ENCODE measurements around the gene SNRPD3. TPM values are rescaled to one million over a fixed set of nuclear protein-coding genes. Genes with fewer than 3 reads are reported as not detected.

The SNRPD3 gene
- total RNA-seq, 1 donor from 2014 or later: 103 TPM

DNA sequence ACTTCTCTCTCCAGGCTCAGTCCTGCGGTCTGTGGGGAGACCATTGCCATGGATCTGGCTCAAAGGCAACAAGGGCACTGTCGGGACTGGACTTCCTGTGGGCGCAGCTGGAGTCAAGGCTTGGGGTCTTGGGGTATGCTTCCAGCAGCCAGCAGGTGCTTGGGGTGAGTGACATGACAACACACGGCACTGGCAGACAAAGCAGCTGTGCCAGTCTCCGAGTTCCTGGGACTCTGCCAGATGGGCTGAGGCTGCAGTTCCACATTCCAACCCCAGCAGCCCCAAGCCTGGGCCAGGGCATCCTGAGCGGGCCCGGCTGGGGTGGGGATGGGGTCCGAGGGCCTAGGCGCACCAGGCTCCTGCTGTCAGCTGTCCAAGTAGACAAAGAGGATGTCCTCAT lies 13.2 kb upstream of the SNRPD3 start:
- no peak overlapping the region for H3K27ac Mint-ChIP-seq (ENCODE audit: unreplicated experiment)
- TF ChIP-seq, protein P1, sequence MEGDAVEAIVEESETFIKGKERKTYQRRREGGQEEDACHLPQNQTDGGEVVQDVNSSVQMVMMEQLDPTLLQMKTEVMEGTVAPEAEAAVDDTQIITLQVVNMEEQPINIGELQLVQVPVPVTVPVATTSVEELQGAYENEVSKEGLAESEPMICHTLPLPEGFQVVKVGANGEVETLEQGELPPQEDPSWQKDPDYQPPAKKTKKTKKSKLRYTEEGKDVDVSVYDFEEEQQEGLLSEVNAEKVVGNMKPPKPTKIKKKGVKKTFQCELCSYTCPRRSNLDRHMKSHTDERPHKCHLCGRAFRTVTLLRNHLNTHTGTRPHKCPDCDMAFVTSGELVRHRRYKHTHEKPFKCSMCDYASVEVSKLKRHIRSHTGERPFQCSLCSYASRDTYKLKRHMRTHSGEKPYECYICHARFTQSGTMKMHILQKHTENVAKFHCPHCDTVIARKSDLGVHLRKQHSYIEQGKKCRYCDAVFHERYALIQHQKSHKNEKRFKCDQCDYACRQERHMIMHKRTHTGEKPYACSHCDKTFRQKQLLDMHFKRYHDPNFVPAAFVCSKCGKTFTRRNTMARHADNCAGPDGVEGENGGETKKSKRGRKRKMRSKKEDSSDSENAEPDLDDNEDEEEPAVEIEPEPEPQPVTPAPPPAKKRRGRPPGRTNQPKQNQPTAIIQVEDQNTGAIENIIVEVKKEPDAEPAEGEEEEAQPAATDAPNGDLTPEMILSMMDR (IDR thresholded peaks at IDR 0.05; ENCODE audit: unreplicated experiment): no peak
- H3K9me3 Mint-ChIP-seq (ENCODE audit: unreplicated experiment): no peaks in the 10 kb centered on the region
- peaks cover 2% of the 10 kb centered on the region for H3K27me3 Mint-ChIP-seq (ENCODE audit: unreplicated experiment)
- no peaks in the 10 kb centered on the region for H3K4me1 Mint-ChIP-seq (ENCODE audit: unreplicated experiment)
- DNase-seq (ENCODE audit: low spot score): no peak
- peaks cover 40% of the 10 kb centered on the region for H3K36me3 Mint-ChIP-seq (ENCODE audit: low read depth, unreplicated experiment)
- no peak overlapping the region for H3K4me3 Mint-ChIP-seq (ENCODE audit: unreplicated experiment)

DNA sequence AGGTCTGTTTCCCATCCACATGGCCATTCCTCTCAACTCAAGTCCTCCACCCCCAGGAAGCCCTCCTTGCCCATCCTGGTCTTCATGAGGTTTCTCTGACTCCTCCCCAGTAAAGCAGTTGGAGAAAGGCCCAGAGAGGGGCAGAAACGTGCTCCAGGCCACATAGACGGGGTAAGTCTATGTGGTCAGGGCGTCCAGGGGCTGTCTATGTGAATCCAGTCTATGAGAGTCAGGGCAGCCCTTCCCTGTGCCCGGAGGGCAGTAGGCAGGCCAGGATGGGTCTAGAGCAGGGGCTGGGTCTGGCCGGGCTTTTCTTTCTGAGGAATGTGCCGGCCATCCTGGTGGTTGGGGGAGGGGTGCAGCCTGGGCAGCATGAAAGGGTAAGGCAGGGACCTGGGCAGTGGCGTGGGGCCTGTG lies 12.6 kb upstream of the SNRPD3 start:
- no peaks in the 10 kb centered on the region for H3K9me3 Mint-ChIP-seq (ENCODE audit: unreplicated experiment)
- no peaks in the 10 kb centered on the region for H3K4me1 Mint-ChIP-seq (ENCODE audit: unreplicated experiment)
- no peak overlapping the region for H3K27ac Mint-ChIP-seq (ENCODE audit: unreplicated experiment)
- DNase-seq (ENCODE audit: low spot score): no peak
- no peak overlapping the region for H3K4me3 Mint-ChIP-seq (ENCODE audit: unreplicated experiment)
- TF ChIP-seq, protein P1 (IDR thresholded peaks at IDR 0.05; ENCODE audit: unreplicated experiment): no peak
- H3K36me3 Mint-ChIP-seq (ENCODE audit: low read depth, unreplicated experiment): peaks cover 45% of the 10 kb centered on the region
- peaks cover 2% of the 10 kb centered on the region for H3K27me3 Mint-ChIP-seq (ENCODE audit: unreplicated experiment)

DNA sequence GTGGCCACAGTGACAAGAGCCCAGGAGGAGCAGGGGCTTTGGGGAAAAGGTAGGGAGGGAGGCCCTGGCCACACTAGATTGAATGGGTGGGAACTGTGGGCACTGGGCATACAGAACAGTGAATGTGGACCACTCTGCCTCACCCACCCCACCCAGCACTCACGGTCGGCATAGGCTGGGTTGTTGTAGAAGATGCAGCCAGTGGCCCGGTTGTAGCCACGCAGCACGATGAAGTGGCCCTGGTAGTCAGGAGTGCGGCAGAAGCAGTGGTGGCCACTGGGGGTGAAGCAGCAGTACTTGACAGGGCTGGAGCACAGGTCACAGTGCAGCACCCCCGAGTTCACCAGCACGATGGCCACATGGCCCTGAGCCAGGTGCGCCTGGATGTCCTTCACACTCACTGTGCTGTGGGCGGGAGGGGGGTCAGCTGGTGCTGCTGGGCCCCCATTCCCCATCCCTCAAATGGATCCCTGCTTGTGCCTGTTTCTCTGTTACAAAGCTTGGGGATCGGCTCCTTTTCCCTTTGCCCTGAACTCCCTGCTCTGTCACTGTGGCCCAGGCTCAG lies 12.0 kb upstream of the SNRPD3 start:
- H3K27ac Mint-ChIP-seq (ENCODE audit: unreplicated experiment): no peak overlapping the region
- DNase-seq (ENCODE audit: low spot score): no peak
- peaks cover 4% of the 10 kb centered on the region for H3K27me3 Mint-ChIP-seq (ENCODE audit: unreplicated experiment)
- H3K36me3 Mint-ChIP-seq (ENCODE audit: low read depth, unreplicated experiment): peaks cover 50% of the 10 kb centered on the region
- H3K9me3 Mint-ChIP-seq (ENCODE audit: unreplicated experiment): no peaks in the 10 kb centered on the region
- TF ChIP-seq, protein P1 (IDR thresholded peaks at IDR 0.05; ENCODE audit: unreplicated experiment): no peak
- H3K4me3 Mint-ChIP-seq (ENCODE audit: unreplicated experiment): peak overlapping the region; percentile 11
- H3K4me1 Mint-ChIP-seq (ENCODE audit: unreplicated experiment): peaks cover 3% of the 10 kb centered on the region

DNA sequence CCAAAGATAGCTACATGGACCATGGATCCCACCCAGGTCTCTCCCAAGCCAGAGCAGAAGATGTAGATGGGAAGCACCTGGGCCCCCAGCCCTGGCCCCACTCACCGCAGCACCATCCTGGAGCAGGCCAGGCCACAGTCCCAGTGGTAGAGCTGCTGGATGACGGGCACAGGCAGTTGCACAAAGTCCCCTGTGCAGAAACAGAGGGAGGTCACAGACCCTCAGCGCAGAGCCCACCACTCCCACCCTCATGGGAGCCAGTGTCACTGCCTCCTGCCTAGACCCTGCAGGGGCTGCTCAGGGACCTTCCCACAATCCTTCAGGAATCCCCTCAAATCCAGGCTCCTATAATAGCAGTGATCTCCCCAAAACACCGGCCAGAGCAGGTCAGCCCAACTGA lies 7.0 kb upstream of the SNRPD3 start:
- Mint-ChIP-seq H3K27me3 (ENCODE audit: unreplicated experiment) (peaks cover 8% of the 10 kb centered on the region), H3K4me3 (ENCODE audit: unreplicated experiment) (no peak overlapping the region)

More for the DNA sequence above, 7.0 kb upstream of the SNRPD3 start:
- peak overlapping the region; percentile 24 for H3K27ac Mint-ChIP-seq (ENCODE audit: unreplicated experiment)
- no peaks in the 10 kb centered on the region for H3K9me3 Mint-ChIP-seq (ENCODE audit: unreplicated experiment)
- peaks cover 23% of the 10 kb centered on the region for H3K4me1 Mint-ChIP-seq (ENCODE audit: unreplicated experiment)
- DNase-seq (ENCODE audit: low spot score): no peak
- peaks cover 35% of the 10 kb centered on the region for H3K36me3 Mint-ChIP-seq (ENCODE audit: low read depth, unreplicated experiment)
- TF ChIP-seq, protein P1 (IDR thresholded peaks at IDR 0.05; ENCODE audit: unreplicated experiment): no peak
